Neuronal stem cell (in vitro differentiated cells): ENCODE results near the gene ERC2.

ENCODE experiments used
- DNase-seq: peaks from one replicate; pipeline ENCODE4 v3.0.0-alpha.2; 2013; ENCODE audit warnings: low spot score
- H2AFZ ChIP-seq: one replicate; pipeline ENCODE4 v1.6.1; 2013; ENCODE audit warnings: mild to moderate bottlenecking, low read length, inconsistent platforms
- H2AK5ac ChIP-seq: 2 replicates; pipeline ENCODE4 v1.6.1; 2013; ENCODE audit warnings: low read depth, mild to moderate bottlenecking, inconsistent platforms, low read length, moderate library complexity, mixed read lengths
- H2BK120ac ChIP-seq: 2 replicates; pipeline ENCODE4 v1.6.1; 2013; ENCODE audit warnings: low read depth, mild to moderate bottlenecking, inconsistent platforms, low read length, moderate library complexity, mixed read lengths
- H2BK12ac ChIP-seq: one replicate; pipeline ENCODE4 v1.6.1; 2013; ENCODE audit warnings: low read length, inconsistent platforms
- H2BK15ac ChIP-seq: 2 replicates; pipeline ENCODE4 v1.6.1; 2013; ENCODE audit warnings: mild to moderate bottlenecking, low read length, inconsistent platforms, mixed read lengths
- H2BK5ac ChIP-seq: one replicate; pipeline ENCODE4 v1.6.1; 2013; ENCODE audit warnings: inconsistent platforms, mild to moderate bottlenecking, low read length, moderate library complexity
- H3K14ac ChIP-seq: one replicate; pipeline ENCODE4 v1.6.1; 2013; ENCODE audit warnings: low read length, inconsistent platforms
- H3K18ac ChIP-seq: 2 replicates; pipeline ENCODE4 v1.6.1; 2013; ENCODE audit warnings: low read length, inconsistent platforms
- H3K23ac ChIP-seq: 2 replicates; pipeline ENCODE4 v1.6.1; 2013; ENCODE audit warnings: low read depth, mild to moderate bottlenecking, mixed read lengths, low read length, inconsistent platforms; ENCODE audit not compliant: poor library complexity
- H3K27ac ChIP-seq: replicated peaks from 3 replicates; pipeline ENCODE4 v1.5.1; 2013; ENCODE audit warnings: low read length, inconsistent platforms
- H3K27me3 ChIP-seq, 3 experiments: 2 replicates each; pipeline ENCODE4 v1.6.1; 2013; ENCODE audit warnings: low read length in 3 of 3, mild to moderate bottlenecking in 2 of 3, inconsistent platforms in 1 of 3, low read depth in 1 of 3, mixed read lengths in 1 of 3, moderate library complexity in 1 of 3; ENCODE audit not compliant: control insufficient read depth in 3 of 3, insufficient read depth in 3 of 3
- H3K36me3 ChIP-seq, 2 donors: replicated peaks in 1 of 2; 2 replicates each; pipeline ENCODE4 v1.6.1; 2013; ENCODE audit warnings: low read length in 2 of 2; ENCODE audit not compliant: control insufficient read depth in 2 of 2, insufficient read depth in 2 of 2
- H3K4ac ChIP-seq: 2 replicates; pipeline ENCODE4 v1.6.1; 2013; ENCODE audit warnings: inconsistent platforms, mild to moderate bottlenecking, low read length, moderate library complexity
- H3K4me1 ChIP-seq, 2 donors: 1 replicate in 1 of 2; 2 replicates in 1 of 2; pipeline ENCODE4 v1.6.1; 2013; ENCODE audit warnings: low read length in 2 of 2, low read depth in 1 of 2; ENCODE audit not compliant: control insufficient read depth in 2 of 2, insufficient read depth in 1 of 2
- H3K4me2 ChIP-seq: one replicate; pipeline ENCODE4 v1.6.1; 2013; ENCODE audit warnings: mild to moderate bottlenecking, low read length, inconsistent platforms; ENCODE audit not compliant: insufficient read depth, poor library complexity, severe bottlenecking
- H3K4me3 ChIP-seq, 2 donors: 2 replicates each; pipeline ENCODE4 v1.5.1; 2013; ENCODE audit warnings: low read length in 2 of 2, mild to moderate bottlenecking in 2 of 2, inconsistent platforms in 1 of 2, moderate library complexity in 1 of 2
- H3K79me1 ChIP-seq: one replicate; pipeline ENCODE4 v1.6.1; 2013; ENCODE audit warnings: low read depth, mild to moderate bottlenecking, inconsistent platforms, low read length, moderate library complexity
- H3K9ac ChIP-seq: one replicate; pipeline ENCODE4 v1.6.1; 2013; ENCODE audit warnings: mild to moderate bottlenecking, low read depth, low read length, inconsistent platforms; ENCODE audit not compliant: poor library complexity
- H3K9me3 ChIP-seq, 2 donors: replicated peaks in 1 of 2; 2 replicates each; pipeline versions ENCODE3 to v1.6.1; 2013; ENCODE audit warnings: low read length in 2 of 2, mild to moderate bottlenecking in 2 of 2, inconsistent platforms in 1 of 2, low read depth in 1 of 2, mixed read lengths in 1 of 2, moderate library complexity in 1 of 2; ENCODE audit not compliant: control insufficient read depth in 2 of 2, insufficient read depth in 1 of 2
- H4K8ac ChIP-seq: one replicate; pipeline ENCODE4 v1.6.1; 2013; ENCODE audit warnings: low read depth, mild to moderate bottlenecking, inconsistent platforms, low read length, moderate library complexity
- H4K91ac ChIP-seq: one replicate; pipeline ENCODE4 v1.6.1; 2013; ENCODE audit warnings: low read length, low read depth, mild to moderate bottlenecking, inconsistent platforms; ENCODE audit not compliant: poor library complexity
- WGBS, 2 donors: extraction: QIAGEN DNeasy Blood & Tissue Kit; methylation state at CpG; one replicate each; pipeline ENCODE4 v1.1.7; 2013; ENCODE audit warnings: missing lambda C conversion rate in 2 of 2, mixed read lengths in 1 of 2; ENCODE audit not compliant: insufficient read length in 2 of 2, insufficient replicate concordance in 1 of 2; ENCODE audit errors: extremely low coverage in 2 of 2; 5-methylcytosine and 5-hydroxymethylcytosine counted together

The ERC2 gene

DNA sequence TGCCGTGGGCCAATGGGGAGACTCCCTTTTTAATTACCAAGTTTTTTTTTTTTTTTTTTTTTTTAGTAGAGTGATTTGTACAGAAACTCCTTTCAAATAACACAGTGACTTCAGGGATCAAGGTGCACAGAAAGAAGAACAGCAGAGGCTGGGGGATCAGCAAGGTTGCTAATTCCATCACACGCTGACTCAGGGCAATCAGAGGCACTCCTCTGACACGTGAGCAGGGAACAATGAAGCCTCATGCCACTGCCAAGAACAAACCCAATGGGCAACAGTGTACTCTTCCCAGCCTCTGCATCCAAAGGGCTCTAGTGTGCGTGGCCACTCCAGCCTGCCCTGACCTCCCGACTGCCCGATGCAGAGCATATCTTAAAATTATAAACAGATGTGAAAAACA lies 794.5 kb downstream of the ERC2 start:
- Histone ChIP-seq H3K23ac (no peak overlapping the region), H3K14ac (no peak overlapping the region), H3K4me3 (no peak overlapping the region), H2BK15ac (no peak overlapping the region), H3K4me1 (peaks cover 0 to 7% of the 10 kb centered on the region in 2 donors), H3K18ac (no peak overlapping the region), H2BK12ac (no peak overlapping the region), H2BK120ac (no peak overlapping the region), H3K79me1 (no peaks in the 10 kb centered on the region), H3K27me3 (no peaks in the 10 kb centered on the region), H4K8ac (no peak overlapping the region), H3K36me3 (no peaks in the 10 kb centered on the region), H4K91ac (no peak overlapping the region), H3K4me2 (no peak overlapping the region), H3K9me3 (no peaks in the 10 kb centered on the region), H3K27ac (no peak overlapping the region), H2BK5ac (no peak overlapping the region), H3K9ac (no peak overlapping the region), H2AK5ac (no peak overlapping the region), H2AFZ (no peak overlapping the region), H3K4ac (no peak overlapping the region)
- no peak for DNase-seq
- no CpG with 5 or more reads among the region's 6 CpGs for WGBS, 2 donors

GRCh38 chr3:55669133-55669532 lies 799.1 kb downstream of the ERC2 start:
- Histone ChIP-seq H2AK5ac (no peak overlapping the region), H3K36me3 (no peaks in the 10 kb centered on the region), H2BK5ac (no peak overlapping the region), H3K18ac (no peak overlapping the region), H3K9me3 (no peaks in the 10 kb centered on the region), H3K4me1 (peaks cover 2% of the 10 kb centered on the region in 2 donors), H2BK15ac (no peak overlapping the region), H4K91ac (no peak overlapping the region), H2BK120ac (no peak overlapping the region), H3K4me2 (no peak overlapping the region), H3K4ac (no peak overlapping the region), H3K9ac (no peak overlapping the region), H4K8ac (no peak overlapping the region), H2BK12ac (no peak overlapping the region), H3K4me3 (no peak overlapping the region), H3K27me3 (peaks cover 0 to 16% (median 0%) of the 10 kb centered on the region in 3 experiments), H3K27ac (no peak overlapping the region), H3K79me1 (no peaks in the 10 kb centered on the region), H2AFZ (no peak overlapping the region), H3K14ac (no peak overlapping the region), H3K23ac (no peak overlapping the region)
- WGBS, 2 donors, result no CpG with 5 or more reads among the region's 2 CpGs
- no peak for DNase-seq

DNA sequence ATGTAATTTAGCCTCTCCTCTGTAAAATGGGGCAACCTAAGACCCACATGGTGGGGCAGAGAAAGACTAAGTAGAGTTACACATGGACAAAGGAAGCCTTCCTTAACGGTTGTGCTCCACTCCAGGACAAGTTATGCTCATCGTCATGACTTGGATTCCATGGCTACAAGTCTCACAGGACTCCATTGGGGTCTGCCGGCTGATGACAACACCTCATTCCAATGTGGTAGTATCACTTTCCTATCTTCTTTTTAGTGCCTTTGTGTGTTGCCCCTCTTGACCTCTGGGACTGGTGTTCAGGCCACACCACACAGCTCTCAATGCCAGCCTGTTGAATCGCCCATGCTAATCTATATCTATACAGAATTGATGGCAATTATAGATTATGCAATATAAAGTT lies 799.9 kb downstream of the ERC2 start:
- Histone ChIP-seq H2BK15ac (no peak overlapping the region), H2AFZ (no peak overlapping the region), H3K27ac (no peak overlapping the region), H3K27me3 (peaks cover 0 to 19% (median 0%) of the 10 kb centered on the region in 3 experiments), H3K18ac (no peak overlapping the region), H3K4me3 (no peak overlapping the region), H2BK120ac (no peak overlapping the region), H3K4me1 (peaks cover 2% of the 10 kb centered on the region in 2 donors), H3K23ac (no peak overlapping the region), H3K4me2 (no peak overlapping the region), H3K4ac (no peak overlapping the region), H3K9ac (no peak overlapping the region), H2BK12ac (no peak overlapping the region), H2AK5ac (no peak overlapping the region), H4K8ac (no peak overlapping the region), H3K79me1 (no peaks in the 10 kb centered on the region), H3K36me3 (no peaks in the 10 kb centered on the region), H2BK5ac (no peak overlapping the region), H3K14ac (no peak overlapping the region), H4K91ac (no peak overlapping the region), H3K9me3 (no peaks in the 10 kb centered on the region)
- DNase-seq, result no peak
- WGBS, 2 donors, result no CpG with 5 or more reads among the region's 4 CpGs

- Histone ChIP-seq H3K9ac (no peak overlapping the region), H3K4me1 (peaks cover 2% of the 10 kb centered on the region in 2 donors), H3K14ac (no peak overlapping the region), H3K9me3 (no peaks in the 10 kb centered on the region), H2AK5ac (no peak overlapping the region), H3K27me3 (peaks cover 0 to 21% (median 0%) of the 10 kb centered on the region in 3 experiments), H3K36me3 (no peaks in the 10 kb centered on the region), H3K18ac (no peak overlapping the region), H3K4me3 (no peak overlapping the region), H4K91ac (no peak overlapping the region), H2BK120ac (no peak overlapping the region), H3K23ac (no peak overlapping the region), H3K79me1 (no peaks in the 10 kb centered on the region), H2BK12ac (no peak overlapping the region), H4K8ac (no peak overlapping the region), H2BK5ac (no peak overlapping the region), H2AFZ (no peak overlapping the region), H2BK15ac (no peak overlapping the region), H3K4me2 (no peak overlapping the region), H3K4ac (no peak overlapping the region), H3K27ac (no peak overlapping the region)
- peak; percentile 55 for DNase-seq
- no CpG with 5 or more reads among the region's 14 CpGs for whole genome bisulfite sequencing, 2 donors
These were observed 803.9 kb downstream of the ERC2 start for GRCh38 chr3:55664387-55664786.
